Measurements from ENCODE around the gene ZC3H7A. TPM values are rescaled to one million over a fixed set of nuclear protein-coding genes. Genes with fewer than 3 reads are reported as not detected.

ZC3H7A gene
- total and polyA plus RNA-seq, 2 of the 13 experiments (the other 11 are each of a cell fraction or from before 2014, with no cell fraction given), result 29.2 to 36.8 TPM

GRCh38 chr16:11743308-11744074 lies 53.6 kb downstream of the ZC3H7A start (continued):
- TF ChIP-seq SETDB1 (CRISPR knock-in tag; IDR thresholded peaks at IDR 0.05; ENCODE audit: borderline replicate concordance) (no peak), ZNF670 (CRISPR knock-in tag; IDR thresholded peaks at IDR 0.05; ENCODE audit: borderline replicate concordance) (no peak; the same call in 1 of the 2 replicates), FOXC1 (CRISPR knock-in tag; IDR thresholded peaks at IDR 0.05; ENCODE audit: borderline replicate concordance) (no peak; the same call in 1 of the 2 replicates), SIX4 (CRISPR knock-in tag; IDR thresholded peaks at IDR 0.05) (peak; percentile 64), RBAK (CRISPR knock-in tag; IDR thresholded peaks at IDR 0.05) (no peak), ZNF501 (CRISPR knock-in tag; IDR thresholded peaks at IDR 0.05) (peak; percentile 50; the same call in 1 of the 2 replicates), FOXA1 (IDR thresholded peaks at IDR 0.05) (peak; percentile 58; the same call in 1 of the 2 replicates), FOXA1 (CRISPR knock-in tag; IDR thresholded peaks at IDR 0.05) (peak; percentile 79), ZNF234 (CRISPR knock-in tag; conservative IDR thresholded peaks at IDR 0.05) (no peak), ZNF768 (CRISPR knock-in tag; IDR thresholded peaks at IDR 0.05) (no peak), ZNF12 (CRISPR knock-in tag; IDR thresholded peaks at IDR 0.05) (peak; percentile 41; the same call in 1 of the 2 replicates), AHDC1 (CRISPR knock-in tag; IDR thresholded peaks at IDR 0.05; ENCODE audit: borderline replicate concordance) (no peak; the same call in 1 of the 2 replicates), ZNF451 (CRISPR knock-in tag; IDR thresholded peaks at IDR 0.05) (no peak), NFKB2 (CRISPR knock-in tag; IDR thresholded peaks at IDR 0.05; ENCODE audit: borderline replicate concordance) (no peak), HMGA1 (CRISPR knock-in tag; conservative IDR thresholded peaks at IDR 0.05) (no peak), MAX (IDR thresholded peaks at IDR 0.05) (peak; percentile 95), GMEB2 (CRISPR knock-in tag; IDR thresholded peaks at IDR 0.05; ENCODE audit: low read depth) (peak; percentile 34; the same call in 1 of the 2 replicates), ZBTB33 (CRISPR knock-in tag; IDR thresholded peaks at IDR 0.05) (peak; percentile 54), ZNF44 (CRISPR knock-in tag; IDR thresholded peaks at IDR 0.05) (no peak), ZNF781 (CRISPR knock-in tag; IDR thresholded peaks at IDR 0.05; ENCODE audit: borderline replicate concordance, not compliant biosample characterization) (peak; percentile 80), KAT8 (CRISPR knock-in tag; IDR thresholded peaks at IDR 0.05) (peak; percentile 70)

Measured in HepG2 (cell line).